Mucosa of gallbladder (tissue), 1 donor: ENCODE data around the gene LAMB4. TPM values are rescaled to one million over a fixed set of nuclear protein-coding genes. Genes with fewer than 3 reads are reported as not detected.

ENCODE experiments used
- DNase-seq: peaks from one replicate; pipeline ENCODE4 v3.0.0-alpha.2; 2020; ENCODE audit warnings: low spot score
- total RNA-seq: library from RNA; stranded (reverse); gene quantifications from one replicate; pipeline ENCODE4 v1.2.1, GENCODE V29; 2021
- donor health status: DM: no; HTN: no; CAD: no.

Gene LAMB4
- total RNA-seq, 1 donor from 2014 or later, result 0.83 TPM

- DNase-seq, result no peak
Measured at GRCh38 chr7:108083980-108084379, 46.2 kb downstream of the LAMB4 start.

GRCh38 chr7:108079648-108080591 is 50.2 kb downstream of the LAMB4 start:
- DNase-seq, result no peak

- no peak for DNase-seq
Measured at GRCh38 chr7:108079276-108079647, 50.9 kb downstream of the LAMB4 start.

GRCh38 chr7:108078691-108079090 is 51.5 kb downstream of the LAMB4 start:
- DNase-seq, result no peak

- DNase-seq, result no peak
Measured at GRCh38 chr7:108078211-108078673, 51.9 kb downstream of the LAMB4 start.

GRCh38 chr7:108077709-108078108 is 52.5 kb downstream of the LAMB4 start:
- no peak for DNase-seq

GRCh38 chr7:108076156-108076555 is 54.0 kb downstream of the LAMB4 start:
- no peak for DNase-seq

GRCh38 chr7:108073305-108074070 is 56.7 kb downstream of the LAMB4 start:
- DNase-seq, result no peak

- no peak for DNase-seq
Measured at GRCh38 chr7:108072739-108073138, 57.4 kb downstream of the LAMB4 start.

- no peak for DNase-seq
Measured at GRCh38 chr7:108072116-108072515, 58.0 kb downstream of the LAMB4 start.

GRCh38 chr7:108071551-108071950 is 58.6 kb downstream of the LAMB4 start:
- DNase-seq, result no peak

GRCh38 chr7:108069646-108070045 is 60.5 kb downstream of the LAMB4 start:
- DNase-seq, result no peak

GRCh38 chr7:108067844-108068243 is 62.3 kb downstream of the LAMB4 start:
- no peak for DNase-seq

- DNase-seq, result no peak
Measured at GRCh38 chr7:108066486-108066885, 63.7 kb downstream of the LAMB4 start.

- DNase-seq, result no peak
Measured at GRCh38 chr7:108063520-108063933, 66.6 kb downstream of the LAMB4 start.

GRCh38 chr7:108062250-108063014 is 67.7 kb downstream of the LAMB4 start:
- no peak for DNase-seq

- DNase-seq, result no peak
Measured at GRCh38 chr7:108059526-108059925, 70.6 kb downstream of the LAMB4 start.

GRCh38 chr7:108057951-108058481 is 72.1 kb downstream of the LAMB4 start:
- no peak for DNase-seq

GRCh38 chr7:108055611-108056021 is 74.5 kb downstream of the LAMB4 start:
- no peak for DNase-seq

GRCh38 chr7:108054537-108054936 is 75.6 kb downstream of the LAMB4 start:
- DNase-seq, result no peak

- no peak for DNase-seq
Measured at GRCh38 chr7:108053250-108053649, 76.9 kb downstream of the LAMB4 start.

GRCh38 chr7:108051454-108051853 is 78.7 kb downstream of the LAMB4 start:
- DNase-seq, result no peak
